ENCODE results near the gene ALDH3A2.
"Not testable (repeated sequence)": the region's sequence is repeated elsewhere in the genome, so short reads cannot be mapped to it uniquely, and the experiment has no call there.

ALDH3A2 gene

DNA sequence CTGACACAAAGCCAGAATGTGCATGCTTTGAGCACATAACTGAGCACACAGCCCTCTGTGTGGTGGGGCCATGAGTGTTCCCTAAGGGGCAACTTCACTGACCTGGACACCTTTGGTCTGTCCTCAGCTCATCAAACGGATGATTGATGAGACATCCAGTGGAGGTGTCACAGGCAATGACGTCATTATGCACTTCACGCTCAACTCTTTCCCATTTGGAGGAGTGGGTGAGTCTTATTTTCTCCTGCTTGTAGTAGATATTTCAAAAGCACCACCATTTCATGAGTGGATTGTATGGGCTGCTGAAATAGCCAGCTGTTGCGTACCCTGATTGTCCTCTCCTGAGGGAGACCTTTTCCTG lies 16.2 kb downstream of the ALDH3A2 start:
- Histone ChIP-seq H3K4me1 (no peaks in the 10 kb centered on the region), H4K20me1 (no peaks in the 10 kb centered on the region), H3K9me3 (replicated peaks in 1 of 11) (no peaks in the 10 kb centered on the region), H3K36me3 (peaks cover 14 to 58% (median 40%) of the 10 kb centered on the region in 11 experiments; a peak in 21 of 22 replicates), H3K27ac (no peak overlapping the region), H3K27me3 (no peaks in the 10 kb centered on the region), H3K9ac (no peak overlapping the region), H3K4me2 (no peak overlapping the region), H3K4me3 (no peak overlapping the region)
- no peak for TF ChIP-seq Cebpa-rat (IDR thresholded peaks at IDR 0.05)

DNA sequence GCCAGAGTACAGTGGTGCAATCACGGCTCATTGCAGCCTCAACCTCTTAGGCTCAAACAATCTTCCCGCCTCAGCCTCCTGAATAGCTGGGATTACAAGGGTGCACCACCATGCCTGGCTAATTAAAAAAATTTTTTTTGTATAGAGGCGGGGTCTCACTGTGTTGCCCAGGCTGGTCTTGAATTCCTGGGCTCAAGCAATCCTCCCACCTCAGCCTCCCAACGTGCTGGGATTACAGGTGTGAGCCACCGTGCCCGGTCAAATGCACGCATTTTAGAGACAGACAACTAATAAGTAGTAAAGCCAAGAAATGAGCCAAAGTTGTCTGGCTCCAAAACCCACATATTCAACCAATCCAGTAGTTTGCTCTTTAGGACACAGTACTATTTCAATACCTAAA lies 21.1 kb downstream of the ALDH3A2 start:
- not testable (repeated sequence) for H3K9me3 ChIP-seq (replicated peaks in 1 of 11); H3K4me3 ChIP-seq; H3K4me1 ChIP-seq; H4K20me1 ChIP-seq; H3K9ac ChIP-seq; H3K27ac ChIP-seq; H3K27me3 ChIP-seq; H3K4me2 ChIP-seq
- H3K36me3 ChIP-seq, result peaks cover 0 to 44% (median 23%) of the 10 kb centered on the region in 11 experiments; a peak in 18 of 22 replicates

DNA sequence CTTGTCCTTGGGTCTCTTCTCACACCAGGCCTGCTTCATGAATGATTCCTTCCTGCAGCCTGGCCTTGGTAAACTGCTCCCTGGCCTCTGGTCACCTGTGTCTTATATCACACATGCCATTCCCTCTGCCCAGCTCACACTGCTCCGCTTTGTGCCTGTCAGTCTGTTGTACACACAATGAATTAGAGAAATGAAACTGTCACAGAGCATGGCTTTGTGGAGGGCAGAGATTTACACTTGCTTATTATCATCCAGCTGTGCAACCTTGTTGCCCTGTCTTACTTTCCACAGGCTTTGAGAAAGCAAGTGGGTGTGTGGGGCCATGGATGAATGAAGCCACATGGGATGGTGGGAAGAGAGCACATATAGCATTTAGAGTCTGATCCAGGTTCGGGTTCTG lies 22.4 kb downstream of the ALDH3A2 start:
- Histone ChIP-seq H3K4me2 (no peak overlapping the region), H4K20me1 (0 out of 22 replicates have a peak, but pooled peaks cover 0 to 3% (median 0%) of the 10 kb centered on the region in 11 experiments), H3K4me3 (no peak overlapping the region), H3K4me1 (no peaks in the 10 kb centered on the region), H3K27ac (no peak overlapping the region), H3K9me3 (replicated peaks in 1 of 11) (no peaks in the 10 kb centered on the region), H3K27me3 (no peaks in the 10 kb centered on the region), H3K36me3 (peaks cover 0 to 41% (median 20%) of the 10 kb centered on the region in 11 experiments; a peak in 14 of 22 replicates), H3K9ac (no peak overlapping the region)
- TF ChIP-seq Cebpa-rat (IDR thresholded peaks at IDR 0.05), result no peak

DNA sequence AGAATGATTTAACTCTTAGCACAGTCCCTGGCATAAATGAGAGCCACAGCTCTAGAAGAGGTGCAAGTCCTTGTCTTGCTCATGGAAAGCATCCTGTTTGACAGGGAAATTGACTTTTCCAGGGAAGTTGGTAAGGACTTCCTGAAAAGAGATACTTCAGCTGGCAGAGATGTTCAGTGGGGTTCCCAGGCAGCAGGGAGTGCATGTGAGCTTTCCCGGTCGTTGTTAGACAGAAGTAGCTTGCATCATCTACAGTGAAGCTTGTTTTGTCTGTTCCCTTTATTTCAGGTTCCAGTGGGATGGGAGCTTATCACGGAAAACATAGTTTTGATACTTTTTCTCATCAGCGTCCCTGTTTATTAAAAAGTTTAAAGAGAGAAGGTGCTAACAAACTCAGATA lies 22.9 kb downstream of the ALDH3A2 start:
- Histone ChIP-seq H3K4me1 (no peaks in the 10 kb centered on the region), H3K27ac (no peak overlapping the region), H3K4me3 (no peak overlapping the region), H3K36me3 (peaks cover 0 to 42% (median 18%) of the 10 kb centered on the region in 11 experiments; a peak in 14 of 22 replicates), H3K27me3 (no peaks in the 10 kb centered on the region), H3K4me2 (no peak overlapping the region), H4K20me1 (0 out of 22 replicates have a peak, but pooled peaks cover 0 to 3% (median 0%) of the 10 kb centered on the region in 11 experiments), H3K9ac (no peak overlapping the region), H3K9me3 (replicated peaks in 1 of 11) (no peaks in the 10 kb centered on the region)
- TF ChIP-seq Cebpa-rat (IDR thresholded peaks at IDR 0.05), result no peak

DNA sequence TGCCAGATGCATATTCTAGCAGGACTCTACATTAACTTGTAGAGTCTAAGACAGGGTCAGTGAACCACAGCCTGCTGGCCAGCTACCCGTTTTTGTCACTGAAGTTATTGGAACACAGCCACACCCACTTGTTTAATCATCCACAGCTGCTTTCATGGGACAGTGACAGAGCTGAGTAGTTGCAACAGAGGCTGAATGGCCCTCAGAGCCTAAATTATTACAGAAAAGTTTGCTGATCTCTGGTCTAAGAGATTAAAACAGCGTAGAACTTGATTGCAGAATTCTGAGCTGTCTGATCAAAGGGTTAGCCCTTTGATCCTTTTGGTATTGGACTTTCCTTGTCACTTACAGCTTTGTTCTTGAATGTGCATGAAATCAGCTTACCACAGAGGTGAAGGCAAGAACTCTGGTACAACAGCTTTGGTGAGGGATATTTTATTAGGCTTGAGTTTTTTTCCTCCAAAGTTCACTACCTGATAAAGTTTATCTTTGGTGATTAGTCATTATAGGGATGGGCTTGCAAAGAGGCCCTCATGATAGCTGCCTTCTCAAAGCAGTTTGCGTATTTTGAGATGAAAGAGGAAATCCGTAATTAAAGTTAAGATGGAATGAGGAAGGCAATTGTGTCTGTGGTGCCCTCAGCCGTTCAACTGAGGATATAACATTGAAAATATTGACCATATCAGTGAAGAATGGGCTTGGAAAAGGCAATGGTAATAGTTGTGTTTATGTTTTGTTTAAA lies 23.6 kb downstream of the ALDH3A2 start:
- peaks cover 0 to 42% (median 22%) of the 10 kb centered on the region in 11 experiments; a peak in 15 of 22 replicates for H3K36me3 ChIP-seq
- H3K4me3 ChIP-seq, result no peak overlapping the region
- H4K20me1 ChIP-seq, result 0 out of 22 replicates have a peak, but pooled peaks cover 0 to 3% (median 0%) of the 10 kb centered on the region in 11 experiments
- no peak overlapping the region for H3K27ac ChIP-seq
- H3K9me3 ChIP-seq (replicated peaks in 1 of 11), result no peaks in the 10 kb centered on the region
- H3K9ac ChIP-seq, result no peak overlapping the region
- no peak for TF ChIP-seq Cebpa-rat (IDR thresholded peaks at IDR 0.05)
- no peaks in the 10 kb centered on the region for H3K27me3 ChIP-seq
- H3K4me1 ChIP-seq, result no peaks in the 10 kb centered on the region
- H3K4me2 ChIP-seq, result no peak overlapping the region

DNA sequence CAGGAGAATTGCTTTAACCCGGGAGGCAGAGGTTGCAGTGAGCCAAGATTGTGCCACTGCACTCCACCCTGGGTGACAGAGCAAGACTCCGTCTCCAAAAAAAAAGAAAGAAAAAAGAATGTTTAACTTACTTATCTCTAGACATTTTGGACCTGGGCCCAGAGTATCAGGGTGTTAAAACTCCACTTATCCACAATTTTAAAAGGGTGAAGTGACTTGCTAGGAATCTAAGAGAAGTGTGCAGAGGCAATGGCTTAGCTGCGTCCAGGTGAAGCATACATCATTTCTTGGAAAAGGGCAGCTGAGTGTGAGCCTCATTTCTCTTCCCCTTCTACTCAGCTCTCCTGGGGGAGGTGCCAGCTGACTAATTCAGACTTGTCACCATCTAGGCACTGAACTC lies 25.1 kb downstream of the ALDH3A2 start:
- no peaks in the 10 kb centered on the region for H3K9me3 ChIP-seq (replicated peaks in 1 of 11)
- peaks cover 0 to 42% (median 22%) of the 10 kb centered on the region in 11 experiments; a peak in 16 of 22 replicates for H3K36me3 ChIP-seq
- TF ChIP-seq Cebpa-rat (IDR thresholded peaks at IDR 0.05), result no peak
- no peak overlapping the region for H3K27ac ChIP-seq
- 0 out of 22 replicates have a peak, but pooled peaks cover 0 to 3% (median 0%) of the 10 kb centered on the region in 11 experiments for H4K20me1 ChIP-seq
- no peak overlapping the region for H3K4me2 ChIP-seq
- no peaks in the 10 kb centered on the region for H3K27me3 ChIP-seq
- no peak overlapping the region for H3K9ac ChIP-seq
- no peaks in the 10 kb centered on the region for H3K4me1 ChIP-seq
- H3K4me3 ChIP-seq, result no peak overlapping the region

DNA sequence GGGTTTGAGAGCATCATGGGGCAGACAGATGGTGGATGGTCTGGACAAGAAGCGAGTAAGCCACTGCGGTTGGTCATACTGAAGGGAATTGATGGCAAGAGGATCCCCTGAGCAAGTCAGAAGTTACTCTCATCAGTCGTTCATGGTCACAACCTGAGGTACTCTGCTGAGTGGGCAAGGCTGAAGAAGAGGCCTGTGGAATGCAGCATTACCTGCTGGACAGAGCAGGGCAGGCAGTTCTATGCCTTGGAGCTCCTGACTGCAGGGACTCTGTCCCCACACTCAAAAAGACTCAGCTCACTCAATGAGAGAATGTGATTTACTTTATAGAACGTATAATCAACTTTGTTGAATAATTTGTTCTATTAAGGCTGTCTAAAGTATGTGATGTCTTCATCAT lies 28.3 kb downstream of the ALDH3A2 start:
- Histone ChIP-seq H3K4me1 (no peaks in the 10 kb centered on the region), H3K36me3 (peaks cover 0 to 35% (median 15%) of the 10 kb centered on the region in 11 experiments; a peak in 16 of 22 replicates), H3K4me3 (no peak overlapping the region), H3K4me2 (no peak overlapping the region), H3K27ac (no peak overlapping the region), H3K9me3 (replicated peaks in 1 of 11) (no peaks in the 10 kb centered on the region), H4K20me1 (no peaks in the 10 kb centered on the region), H3K27me3 (no peaks in the 10 kb centered on the region), H3K9ac (no peak overlapping the region)
- no peak for TF ChIP-seq Cebpa-rat (IDR thresholded peaks at IDR 0.05)

DNA sequence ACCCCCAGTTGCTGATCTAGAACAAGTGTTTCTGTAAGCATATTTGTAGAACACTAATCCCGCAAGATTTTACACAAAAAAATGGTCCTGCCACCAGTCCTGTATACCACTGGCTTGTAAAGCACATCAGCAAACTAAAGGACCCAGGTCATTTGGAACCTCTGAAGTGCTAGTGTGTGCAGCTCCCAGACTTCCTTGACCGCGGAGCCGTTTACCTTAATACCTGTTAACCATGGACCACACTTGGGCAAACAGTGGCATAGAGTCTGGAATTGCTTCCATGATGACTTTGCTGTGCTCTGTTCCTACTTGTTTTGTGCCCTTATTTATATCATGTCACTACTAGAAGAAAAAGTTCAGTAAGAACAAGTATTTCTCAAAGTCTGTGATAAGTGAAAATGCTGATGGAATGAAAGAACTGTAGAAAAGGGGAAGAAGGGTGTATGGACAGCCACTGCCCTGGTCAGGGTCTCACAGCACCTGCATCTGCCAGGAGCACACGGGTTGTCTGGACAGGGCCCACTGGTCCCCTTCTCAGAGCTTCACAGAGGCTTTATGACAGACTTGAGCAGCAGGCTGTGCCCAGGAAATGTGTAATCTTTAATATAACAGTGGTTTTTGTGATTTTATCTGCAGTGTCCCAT lies 29.3 kb downstream of the ALDH3A2 start:
- Histone ChIP-seq H3K27me3 (no peaks in the 10 kb centered on the region), H3K9me3 (replicated peaks in 1 of 11) (no peaks in the 10 kb centered on the region), H3K4me1 (no peaks in the 10 kb centered on the region), H3K9ac (no peak overlapping the region), H3K4me2 (no peak overlapping the region), H3K27ac (no peak overlapping the region), H3K4me3 (no peak overlapping the region), H4K20me1 (no peaks in the 10 kb centered on the region), H3K36me3 (peaks cover 0 to 28% (median 10%) of the 10 kb centered on the region in 11 experiments; a peak in 15 of 22 replicates)
- TF ChIP-seq Cebpa-rat (IDR thresholded peaks at IDR 0.05), result no peak

DNA sequence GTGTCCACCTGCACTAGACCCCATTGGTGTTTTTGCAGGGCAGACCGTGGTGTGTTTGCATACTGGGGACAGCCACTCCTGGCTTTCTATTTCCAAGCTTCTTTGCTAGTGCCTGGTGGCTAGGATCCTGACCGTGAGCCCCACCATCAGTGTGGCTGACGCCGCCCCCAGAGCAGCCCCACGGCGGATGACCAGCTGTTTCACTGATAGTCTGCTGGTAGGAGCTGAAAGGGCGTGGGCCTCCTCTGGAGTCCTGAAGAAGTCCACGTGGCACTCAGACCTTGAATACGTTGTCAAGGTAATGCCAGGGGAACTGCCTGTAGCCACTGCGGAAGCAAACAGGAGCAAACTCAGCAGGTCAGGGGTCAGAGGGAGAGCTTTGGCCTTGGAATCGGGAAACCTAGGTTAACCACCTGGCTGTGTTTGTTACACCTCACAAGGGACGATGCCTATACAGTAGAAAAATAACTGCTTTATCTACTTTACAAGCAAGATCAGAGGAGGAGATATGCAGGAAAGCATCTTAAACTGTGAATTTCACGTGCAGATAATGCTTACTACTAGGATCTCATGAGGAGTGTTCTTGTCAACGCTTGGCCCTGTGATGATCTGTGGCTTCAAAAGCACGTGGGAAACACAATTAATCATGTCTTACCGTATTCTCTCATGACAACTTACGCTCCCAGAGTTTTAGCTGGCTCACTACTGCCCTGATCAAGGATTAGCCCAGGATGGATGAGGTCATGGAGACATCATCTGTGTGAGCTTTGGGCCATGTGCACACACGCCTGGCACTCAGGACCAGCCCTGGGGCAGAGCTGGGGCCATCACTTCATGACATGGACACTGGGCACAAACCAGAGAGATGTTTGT lies 30.3 kb downstream of the ALDH3A2 start:
- H3K4me3 ChIP-seq, result no peak overlapping the region
- TF ChIP-seq Cebpa-rat (IDR thresholded peaks at IDR 0.05), result no peak
- no peaks in the 10 kb centered on the region for H3K4me1 ChIP-seq
- H4K20me1 ChIP-seq, result no peaks in the 10 kb centered on the region
- no peaks in the 10 kb centered on the region for H3K27me3 ChIP-seq
- peaks cover 0 to 22% (median 10%) of the 10 kb centered on the region in 11 experiments; a peak in 15 of 22 replicates for H3K36me3 ChIP-seq
- H3K27ac ChIP-seq, result no peak overlapping the region
- no peak overlapping the region for H3K4me2 ChIP-seq
- H3K9me3 ChIP-seq (replicated peaks in 1 of 11), result no peaks in the 10 kb centered on the region
- H3K9ac ChIP-seq, result no peak overlapping the region

All from BLaER1 treated with 17β-estradiol and CSF1 and Interleukin-3, amounts not matched to agents 10 nM and 100 nM (cell line).